Measurements from ENCODE around the gene GTF2F2.
A peak's percentile ranks its signal among the peaks of the same experiment; 100 is the strongest.

GTF2F2 gene

DNA sequence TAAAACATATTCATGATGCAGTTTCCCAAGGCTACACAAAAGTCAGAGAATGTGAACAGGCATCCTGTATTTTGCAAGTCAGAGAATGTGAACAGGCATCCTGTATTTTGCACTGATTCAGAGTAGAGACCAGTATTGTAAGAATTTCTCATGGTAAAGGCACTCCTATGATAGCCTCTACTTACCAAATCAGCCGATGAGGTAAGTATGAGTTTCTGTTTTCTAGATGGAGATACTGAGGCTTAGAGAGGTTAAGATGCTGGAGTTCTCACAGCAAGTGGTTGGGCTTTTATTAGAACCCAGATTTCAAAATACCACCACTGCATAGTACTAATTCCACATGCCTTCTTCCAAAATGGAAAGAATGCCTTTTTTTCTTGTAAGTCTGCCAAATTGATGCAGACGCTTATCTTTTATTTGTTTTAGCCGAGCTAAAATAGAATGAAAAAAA lies 208.4 kb downstream of the GTF2F2 start:
- TF ChIP-seq, protein P1, sequence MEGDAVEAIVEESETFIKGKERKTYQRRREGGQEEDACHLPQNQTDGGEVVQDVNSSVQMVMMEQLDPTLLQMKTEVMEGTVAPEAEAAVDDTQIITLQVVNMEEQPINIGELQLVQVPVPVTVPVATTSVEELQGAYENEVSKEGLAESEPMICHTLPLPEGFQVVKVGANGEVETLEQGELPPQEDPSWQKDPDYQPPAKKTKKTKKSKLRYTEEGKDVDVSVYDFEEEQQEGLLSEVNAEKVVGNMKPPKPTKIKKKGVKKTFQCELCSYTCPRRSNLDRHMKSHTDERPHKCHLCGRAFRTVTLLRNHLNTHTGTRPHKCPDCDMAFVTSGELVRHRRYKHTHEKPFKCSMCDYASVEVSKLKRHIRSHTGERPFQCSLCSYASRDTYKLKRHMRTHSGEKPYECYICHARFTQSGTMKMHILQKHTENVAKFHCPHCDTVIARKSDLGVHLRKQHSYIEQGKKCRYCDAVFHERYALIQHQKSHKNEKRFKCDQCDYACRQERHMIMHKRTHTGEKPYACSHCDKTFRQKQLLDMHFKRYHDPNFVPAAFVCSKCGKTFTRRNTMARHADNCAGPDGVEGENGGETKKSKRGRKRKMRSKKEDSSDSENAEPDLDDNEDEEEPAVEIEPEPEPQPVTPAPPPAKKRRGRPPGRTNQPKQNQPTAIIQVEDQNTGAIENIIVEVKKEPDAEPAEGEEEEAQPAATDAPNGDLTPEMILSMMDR (IDR thresholded peaks at IDR 0.05; ENCODE audit: unreplicated experiment in 3 of 3): no peak
- no peak overlapping the region for H3K4me3 Mint-ChIP-seq
- peak overlapping the region in 2 of 3 experiments; percentile 42 to 62 for H3K27ac Mint-ChIP-seq
- peaks cover 32% of the 10 kb centered on the region for H3K4me1 Mint-ChIP-seq
- H3K9me3 Mint-ChIP-seq: no peaks in the 10 kb centered on the region
- peaks cover 6% of the 10 kb centered on the region for H3K36me3 Mint-ChIP-seq (ENCODE audit: low read depth)
- H3K27me3 Mint-ChIP-seq (ENCODE audit: low read depth): no peaks in the 10 kb centered on the region

DNA sequence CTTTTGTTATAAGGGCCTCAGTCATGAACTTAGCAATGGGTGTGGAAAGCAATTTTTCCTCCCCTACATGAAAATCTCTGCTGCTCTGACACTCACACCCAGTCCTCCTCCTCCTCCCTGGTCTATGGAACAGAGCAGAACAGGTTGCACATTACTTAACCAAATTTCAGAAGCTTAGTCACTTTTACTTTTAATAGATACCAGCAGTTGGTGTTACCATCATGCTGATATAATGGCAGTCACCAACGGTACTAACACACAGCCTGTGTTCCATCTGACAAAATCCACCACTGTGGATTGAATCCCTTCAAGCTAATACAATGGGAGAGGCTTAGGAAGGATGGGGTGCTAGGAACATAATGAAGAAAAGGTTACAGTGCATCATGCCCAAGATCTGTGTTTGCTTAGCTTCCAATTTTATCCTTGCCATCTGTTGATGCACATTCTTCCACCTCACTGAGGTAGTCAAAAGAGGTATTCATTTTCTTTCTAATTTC lies 210.9 kb downstream of the GTF2F2 start:
- TF ChIP-seq, protein P1 (IDR thresholded peaks at IDR 0.05; ENCODE audit: unreplicated experiment in 3 of 3): no peak
- Mint-ChIP-seq H3K4me3 (no peak overlapping the region), H3K27me3 (ENCODE audit: low read depth) (no peaks in the 10 kb centered on the region), H3K4me1 (peaks cover 23% of the 10 kb centered on the region), H3K27ac (peak overlapping the region in 2 of 3 experiments; percentile 14 to 40), H3K9me3 (no peaks in the 10 kb centered on the region), H3K36me3 (ENCODE audit: low read depth) (peaks cover 28% of the 10 kb centered on the region)

DNA sequence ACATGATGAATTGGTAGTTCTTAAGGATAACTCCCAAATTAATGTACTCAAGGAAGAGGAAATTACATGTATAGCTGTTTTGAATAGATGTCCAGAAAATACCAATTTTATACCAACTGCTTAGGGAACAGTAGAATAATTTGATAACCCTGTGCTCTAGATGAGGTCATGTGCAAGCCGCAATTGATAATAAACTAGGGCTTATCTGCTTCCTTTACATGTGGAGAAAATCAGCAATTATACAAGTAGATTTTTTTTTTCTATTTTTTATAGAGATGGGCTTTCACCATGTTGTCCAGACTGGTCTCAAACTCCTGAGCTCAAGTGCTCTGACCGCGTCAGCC lies 211.4 kb downstream of the GTF2F2 start:
- Mint-ChIP-seq H3K4me3 (no peak overlapping the region), H3K27me3 (ENCODE audit: low read depth) (no peaks in the 10 kb centered on the region), H3K36me3 (ENCODE audit: low read depth) (peaks cover 33% of the 10 kb centered on the region), H3K9me3 (no peaks in the 10 kb centered on the region), H3K27ac (peak overlapping the region in 1 of 3 experiments; percentile 14), H3K4me1 (peaks cover 28% of the 10 kb centered on the region)
- TF ChIP-seq, protein P1 (IDR thresholded peaks at IDR 0.05; ENCODE audit: unreplicated experiment in 3 of 3): no peak

DNA sequence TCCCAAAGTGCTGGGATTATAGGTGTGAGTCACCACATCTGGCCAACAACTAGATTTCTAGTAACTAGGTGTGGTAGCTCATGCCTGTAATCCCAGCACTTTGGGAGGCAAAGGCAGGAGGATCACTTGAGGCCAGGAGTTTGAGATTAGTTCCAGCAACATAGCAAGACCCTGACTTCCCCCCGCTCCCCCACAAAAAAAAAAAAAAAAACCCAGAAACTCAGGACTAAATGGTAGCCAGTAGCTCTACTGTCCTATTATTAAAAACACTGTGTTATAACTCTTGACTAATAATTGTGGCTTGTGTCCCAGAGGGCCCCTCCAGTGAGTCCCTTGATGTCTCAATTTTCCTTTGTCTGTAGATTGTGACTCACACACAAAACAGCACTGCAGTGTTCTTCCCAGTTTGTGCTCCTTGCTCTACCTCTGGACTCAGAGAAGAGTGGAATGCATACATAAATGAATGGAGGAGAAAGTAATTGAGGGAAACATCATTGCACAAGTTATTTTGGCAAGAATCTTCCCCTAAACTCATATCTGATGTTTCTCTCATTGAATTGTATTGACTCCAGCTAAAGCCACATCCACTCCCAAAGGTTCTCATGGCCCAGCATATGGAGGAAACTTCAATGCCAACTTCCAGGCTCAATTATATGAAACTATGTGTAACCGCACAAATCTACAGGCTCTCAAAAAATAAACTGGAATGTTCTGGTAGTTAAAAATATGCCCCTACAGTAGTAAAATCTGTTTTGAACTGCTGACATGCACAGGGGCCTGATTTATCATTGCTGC lies 211.9 kb downstream of the GTF2F2 start:
- no peaks in the 10 kb centered on the region for H3K27me3 Mint-ChIP-seq (ENCODE audit: low read depth)
- H3K36me3 Mint-ChIP-seq (ENCODE audit: low read depth): peaks cover 39% of the 10 kb centered on the region
- H3K4me1 Mint-ChIP-seq: peaks cover 29% of the 10 kb centered on the region
- TF ChIP-seq, protein P1 (IDR thresholded peaks at IDR 0.05; ENCODE audit: unreplicated experiment in 3 of 3): no peak
- H3K27ac Mint-ChIP-seq: peak overlapping the region in 2 of 3 experiments; percentile 54 to 64
- no peaks in the 10 kb centered on the region for H3K9me3 Mint-ChIP-seq
- H3K4me3 Mint-ChIP-seq: no peak overlapping the region

DNA sequence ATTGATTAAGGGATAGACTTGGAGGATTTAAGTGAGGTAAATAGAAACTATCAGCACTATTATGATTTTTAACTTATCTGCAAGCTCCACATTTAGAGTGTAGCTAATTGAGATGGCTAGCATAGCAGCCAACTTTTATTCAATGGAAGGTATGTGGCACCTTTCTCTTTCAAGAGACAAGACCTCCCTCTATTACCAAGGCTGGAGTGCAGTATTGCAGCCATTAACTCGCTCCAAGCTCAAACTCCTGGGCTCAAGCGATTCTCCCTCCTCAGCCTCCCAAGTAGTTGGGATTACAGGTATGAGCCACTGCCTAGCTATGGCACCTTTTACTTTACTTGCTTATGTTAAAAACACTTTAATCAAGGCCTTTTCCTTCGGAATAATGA lies 212.5 kb downstream of the GTF2F2 start:
- peaks cover 44% of the 10 kb centered on the region for H3K36me3 Mint-ChIP-seq (ENCODE audit: low read depth)
- H3K9me3 Mint-ChIP-seq: no peaks in the 10 kb centered on the region
- no peaks in the 10 kb centered on the region for H3K27me3 Mint-ChIP-seq (ENCODE audit: low read depth)

More for the DNA sequence above, 212.5 kb downstream of the GTF2F2 start:
- Mint-ChIP-seq H3K27ac (peak overlapping the region in 1 of 3 experiments; percentile 54), H3K4me1 (peaks cover 31% of the 10 kb centered on the region), H3K4me3 (no peak overlapping the region)
- TF ChIP-seq, protein P1 (IDR thresholded peaks at IDR 0.05; ENCODE audit: unreplicated experiment in 3 of 3): no peak

All from nephron (organoid).